CD4-positive, alpha-beta T cell treated with Interleukin-17A for 4 hours (primary cell): ENCODE results near the gene ELP4.
"Not testable (repeated sequence)": the region's sequence is repeated elsewhere in the genome, so short reads cannot be mapped to it uniquely, and the experiment has no call there.

Source experiments
- DNase-seq: peaks from one replicate; pipeline ENCODE4 v3.0.0-alpha.2; 2020; ENCODE audit warnings: mixed read lengths

Gene ELP4

DNA sequence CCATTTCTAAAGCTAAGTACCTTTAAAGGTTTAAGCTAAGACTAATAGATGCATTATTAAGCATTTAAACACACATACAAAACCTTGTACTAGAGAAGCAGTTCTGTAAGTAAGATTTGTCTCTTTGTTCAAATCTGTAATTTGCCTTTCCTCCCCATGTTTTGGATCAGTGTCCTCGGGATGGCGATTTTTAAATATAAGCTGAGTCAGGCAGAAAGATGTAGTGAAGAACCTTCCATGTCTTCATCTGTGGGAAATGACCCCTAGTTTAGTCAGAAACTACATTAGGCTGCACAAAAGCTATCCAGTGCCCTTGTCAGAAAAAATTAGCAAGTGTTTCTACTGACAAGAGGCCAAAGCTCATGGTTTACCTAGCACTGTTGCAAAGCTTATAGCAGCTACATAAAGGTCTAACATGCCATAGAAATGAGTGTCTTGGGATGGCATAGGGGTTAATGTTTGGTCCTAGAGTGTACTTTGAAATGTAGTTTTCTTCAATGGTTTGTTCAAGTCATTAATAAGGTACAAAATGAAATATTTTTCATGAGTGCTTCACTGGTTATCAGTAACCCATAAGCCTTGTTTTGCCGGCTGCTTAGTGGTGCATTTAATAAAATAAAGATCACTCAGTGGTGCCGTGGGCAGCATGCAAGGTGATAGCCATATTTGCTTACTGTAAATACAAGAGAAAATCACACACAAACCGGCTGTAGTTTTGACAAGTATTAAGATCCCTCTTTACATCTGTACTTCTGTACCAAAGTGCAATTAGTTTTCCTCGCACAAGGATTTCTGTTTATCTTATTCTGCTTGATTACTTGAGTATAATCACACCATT is 139.8 kb downstream of the ELP4 start:
- no peak for DNase-seq

GRCh38 chr11:31651208-31651607 is 141.6 kb downstream of the ELP4 start:
- DNase-seq = no peak

DNA sequence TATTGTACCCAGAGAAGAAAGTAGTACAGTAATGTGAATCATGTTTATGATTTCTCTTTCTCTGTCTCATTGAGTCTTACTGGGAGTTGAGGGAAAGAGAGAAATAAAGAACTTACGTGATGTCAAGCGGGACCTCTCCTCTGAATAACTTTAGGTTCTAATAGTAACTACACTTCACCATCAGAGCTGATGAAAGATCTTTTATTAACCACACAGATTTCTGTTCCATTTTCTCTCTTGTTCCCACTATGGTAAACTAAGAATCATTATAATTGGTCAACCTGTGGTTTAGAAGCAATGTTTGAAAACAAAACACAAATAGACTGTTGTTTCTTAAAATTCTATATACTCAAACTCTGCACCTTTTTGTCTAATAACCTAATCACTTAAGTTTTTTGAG is 142.3 kb downstream of the ELP4 start:
- DNase-seq = no peak

DNA sequence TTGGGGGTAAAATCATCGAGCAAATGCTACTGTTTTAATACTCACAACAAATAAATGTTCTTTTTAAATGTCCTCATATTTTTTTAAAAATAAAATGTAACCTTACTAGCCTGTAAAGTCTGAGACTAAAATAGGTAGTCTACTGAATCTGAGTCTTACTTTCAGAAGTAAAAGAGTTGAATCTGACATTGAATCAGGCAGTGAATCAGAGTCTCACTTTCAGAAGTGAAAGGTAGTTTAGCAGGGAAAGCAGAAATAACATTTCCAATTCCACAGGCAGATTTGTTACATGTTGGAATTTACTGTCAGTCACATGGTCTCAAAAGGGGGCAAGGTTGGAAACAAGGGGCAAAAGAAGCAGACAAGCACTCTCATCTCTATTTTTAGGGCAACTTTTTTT is 143.0 kb downstream of the ELP4 start:
- no peak for DNase-seq

DNA sequence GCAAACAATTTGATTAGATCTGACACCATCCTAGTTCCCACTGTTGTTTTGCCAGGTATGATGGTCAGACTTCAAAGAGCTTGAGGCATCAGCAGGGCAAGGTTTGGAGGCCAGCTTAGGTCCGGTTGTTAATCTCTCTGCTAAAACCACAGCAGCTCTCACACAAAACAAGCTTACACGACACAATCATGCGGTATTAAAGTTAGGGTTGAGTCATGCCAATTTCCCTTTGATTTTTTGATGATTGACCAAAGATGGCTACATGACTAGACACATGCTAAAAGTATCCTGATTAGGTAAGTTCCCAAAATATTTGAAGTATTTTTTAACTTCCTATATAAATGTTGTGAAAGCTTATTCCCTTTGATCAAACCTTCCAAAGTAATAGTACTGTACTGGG is 145.9 kb downstream of the ELP4 start:
- no peak for DNase-seq

DNA sequence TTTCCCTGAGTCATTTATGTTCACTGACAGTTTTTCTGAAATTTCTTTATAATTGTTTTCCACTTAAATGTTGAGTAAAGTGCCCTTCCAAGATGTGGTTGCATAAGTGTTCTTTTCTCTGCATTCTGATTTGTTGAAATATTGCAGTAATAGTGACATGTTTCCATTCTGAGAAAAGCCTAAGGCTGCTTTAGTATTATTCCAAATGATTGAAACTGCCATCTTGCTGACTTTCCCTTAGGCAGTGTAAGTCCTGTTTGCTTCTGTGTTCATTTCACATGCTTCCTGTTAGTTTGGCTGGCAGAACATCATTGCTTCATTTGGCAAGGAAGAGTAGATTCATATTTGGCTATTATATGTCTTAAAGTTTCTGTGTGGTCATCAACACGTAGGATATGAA is 146.5 kb downstream of the ELP4 start:
- DNase-seq = no peak

DNA sequence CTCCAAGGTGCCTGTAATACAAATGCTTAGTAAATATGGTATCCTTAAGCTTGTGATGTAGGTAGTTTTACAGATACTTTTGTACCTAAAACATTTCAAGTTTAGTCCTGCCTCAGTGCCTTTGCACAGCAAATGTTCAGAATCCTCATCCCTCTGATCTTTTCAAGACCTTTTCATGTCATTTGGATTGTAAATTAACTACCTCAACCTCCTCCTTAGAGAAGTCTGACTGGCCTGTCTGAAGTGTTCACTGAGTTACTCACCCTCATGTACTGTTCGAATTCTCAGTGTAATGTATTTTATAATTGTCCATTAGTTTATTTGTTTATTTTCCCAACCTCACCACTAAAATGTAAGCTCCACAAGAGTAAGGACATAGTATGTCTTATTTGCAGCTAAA is 147.5 kb downstream of the ELP4 start:
- no peak for DNase-seq

DNA sequence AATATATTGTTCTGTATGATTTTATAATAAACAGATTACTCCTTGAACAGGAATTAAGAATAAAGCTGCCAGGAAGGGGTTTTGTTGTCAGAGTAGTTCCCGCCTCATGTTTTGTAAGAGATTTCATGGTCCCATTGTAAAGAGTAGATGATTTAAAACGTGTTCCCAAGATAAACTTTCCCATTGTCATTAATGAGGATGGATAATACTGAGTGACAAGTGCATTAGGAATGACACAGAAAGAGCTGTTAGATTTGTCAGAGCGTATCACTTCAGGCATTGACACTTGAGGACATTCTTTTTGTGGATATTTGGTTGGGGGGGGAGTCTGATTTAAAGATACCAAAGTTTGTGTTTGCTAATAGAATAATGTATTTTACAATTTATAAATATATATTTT is 154.6 kb downstream of the ELP4 start:
- DNase-seq = no peak

DNA sequence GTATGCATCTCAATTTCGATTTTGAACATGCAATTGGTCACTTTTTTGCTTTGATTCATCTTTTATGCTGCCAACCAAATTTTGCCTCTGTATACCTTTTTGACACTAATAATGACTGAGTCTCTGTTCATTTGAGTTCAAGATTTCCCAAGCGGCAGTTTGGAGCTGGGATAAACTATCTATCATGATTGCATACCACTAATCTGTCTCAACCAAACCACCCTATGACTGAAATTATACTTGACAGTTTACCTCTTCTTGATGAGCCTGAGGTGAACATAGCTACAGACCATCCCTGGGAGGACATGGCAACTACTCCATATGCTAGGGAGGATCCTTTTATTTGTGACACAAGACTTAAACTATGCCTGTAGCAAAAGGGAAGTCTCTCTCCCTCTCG is 155.4 kb downstream of the ELP4 start:
- no peak for DNase-seq

GRCh38 chr11:31671681-31672080 is 162.1 kb downstream of the ELP4 start:
- no peak for DNase-seq

- not testable (repeated sequence) for DNase-seq
Observed at GRCh38 chr11:31673108-31673507, 163.5 kb downstream of the ELP4 start.

DNA sequence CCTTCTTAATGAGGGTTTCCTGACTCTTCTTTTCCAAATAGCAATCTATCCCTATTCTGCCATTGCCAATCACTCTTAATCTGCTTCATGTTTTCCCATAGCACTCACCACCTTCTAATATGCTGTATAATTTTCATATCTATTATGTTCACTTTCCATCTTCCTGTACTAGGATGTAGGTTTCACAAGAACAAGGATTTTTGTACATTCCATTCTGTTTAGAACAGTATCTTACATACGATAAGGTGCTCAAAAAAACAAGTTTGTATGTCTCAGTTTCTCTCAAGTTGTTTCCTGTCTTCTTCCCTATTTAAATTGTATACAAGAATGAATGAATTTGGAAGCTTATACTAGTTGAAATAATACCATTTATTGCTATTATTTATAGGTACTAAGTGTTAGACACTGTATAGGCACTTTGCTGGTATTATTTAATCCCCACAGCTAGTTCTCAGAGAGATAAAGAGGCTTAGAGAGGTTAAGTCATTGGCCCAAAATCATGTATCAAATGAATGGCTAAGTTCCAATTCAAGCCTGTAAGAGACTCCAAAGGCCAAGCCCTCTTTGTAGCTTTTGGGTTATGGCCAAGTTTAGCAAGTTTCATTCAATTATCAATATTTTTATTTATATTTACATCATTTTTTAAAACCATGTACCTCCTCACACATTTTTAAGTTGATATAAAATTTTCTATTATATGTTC is 166.9 kb downstream of the ELP4 start:
- DNase-seq = no peak

- no peak for DNase-seq
Observed at GRCh38 chr11:31680770-31681169, 171.2 kb downstream of the ELP4 start.

GRCh38 chr11:31687256-31687655 is 177.7 kb downstream of the ELP4 start:
- DNase-seq = no peak

- no peak for DNase-seq
Observed at GRCh38 chr11:31687861-31688260, 178.3 kb downstream of the ELP4 start.

GRCh38 chr11:31689559-31689958 is 180.0 kb downstream of the ELP4 start:
- DNase-seq = no peak

DNA sequence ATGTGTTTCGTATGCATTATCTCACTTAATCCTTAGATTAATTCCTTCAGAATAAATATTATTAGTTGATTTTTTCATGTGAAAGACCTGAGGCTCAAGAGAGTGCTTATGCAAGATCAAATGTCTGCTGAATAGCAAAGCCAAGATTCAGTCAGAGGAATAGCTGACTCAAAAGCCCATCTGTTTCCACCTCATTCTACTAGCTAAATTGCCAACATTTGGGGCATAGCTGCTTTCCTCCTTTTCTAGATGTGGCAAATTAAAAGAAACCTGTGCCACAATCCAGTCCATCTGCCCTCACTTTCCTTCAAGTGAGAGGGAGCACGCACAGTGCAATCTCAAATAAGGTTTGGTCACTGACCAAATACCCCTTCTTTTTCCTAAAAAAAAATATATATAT is 180.5 kb downstream of the ELP4 start:
- no peak for DNase-seq

- no peak for DNase-seq
Observed at GRCh38 chr11:31690516-31690915, 180.9 kb downstream of the ELP4 start.

DNA sequence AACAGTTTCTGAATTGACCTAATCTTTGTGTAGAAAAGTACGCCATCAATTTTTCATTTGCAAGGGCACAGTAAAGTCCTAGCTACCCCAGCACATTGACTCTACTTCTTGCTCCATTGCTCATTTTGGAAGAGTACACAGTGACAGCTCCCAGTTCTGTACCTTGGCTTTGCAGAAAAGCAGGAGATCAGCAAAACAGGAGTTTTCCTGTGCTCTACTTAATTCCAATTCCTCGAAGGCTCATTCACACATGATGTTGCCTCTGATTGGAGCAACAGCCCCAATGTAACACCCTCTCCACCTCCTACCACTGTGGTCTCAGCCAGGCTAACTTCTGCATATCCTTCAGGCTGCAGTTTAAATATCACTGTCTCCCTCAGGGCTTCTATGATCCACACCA is 182.9 kb downstream of the ELP4 start:
- DNase-seq = no peak

DNA sequence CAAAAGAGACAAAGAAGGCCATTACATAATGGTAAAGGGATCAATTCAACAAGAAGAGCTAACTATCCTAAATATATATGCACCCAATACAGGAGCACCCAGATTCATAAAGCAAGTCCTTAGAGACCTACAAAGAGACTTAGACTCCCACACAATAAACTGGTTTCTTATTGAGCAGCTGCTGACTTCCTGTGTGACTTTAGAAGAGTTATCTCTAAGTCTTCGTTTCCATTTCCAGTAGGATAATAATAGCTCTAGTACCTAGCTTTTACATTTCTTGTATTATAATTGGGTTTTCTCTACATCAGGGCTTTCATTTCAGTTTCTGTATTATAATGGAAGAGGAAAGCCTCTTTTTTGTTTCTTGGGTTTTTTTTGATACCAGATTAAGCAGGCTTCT is 187.5 kb downstream of the ELP4 start:
- not testable (repeated sequence) for DNase-seq

DNA sequence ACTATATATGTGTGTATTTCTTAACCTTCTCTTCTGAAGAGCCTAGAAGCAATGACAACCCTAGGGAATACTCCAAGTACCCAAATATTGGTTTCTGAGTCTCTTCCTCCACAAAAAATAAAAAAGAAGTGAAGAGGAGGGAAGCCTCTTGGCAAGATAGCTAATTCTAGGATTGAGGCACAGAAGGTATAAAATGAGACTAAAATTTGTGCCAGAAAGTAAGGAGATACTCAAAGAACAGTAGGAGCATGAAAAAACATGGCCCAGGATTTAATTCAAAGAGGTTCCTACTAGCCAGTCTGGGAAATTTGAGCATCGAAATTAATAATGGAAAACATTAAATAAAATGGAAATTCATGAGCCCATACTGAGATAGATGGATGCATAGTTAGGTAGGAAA is 189.5 kb downstream of the ELP4 start:
- no peak for DNase-seq

DNA sequence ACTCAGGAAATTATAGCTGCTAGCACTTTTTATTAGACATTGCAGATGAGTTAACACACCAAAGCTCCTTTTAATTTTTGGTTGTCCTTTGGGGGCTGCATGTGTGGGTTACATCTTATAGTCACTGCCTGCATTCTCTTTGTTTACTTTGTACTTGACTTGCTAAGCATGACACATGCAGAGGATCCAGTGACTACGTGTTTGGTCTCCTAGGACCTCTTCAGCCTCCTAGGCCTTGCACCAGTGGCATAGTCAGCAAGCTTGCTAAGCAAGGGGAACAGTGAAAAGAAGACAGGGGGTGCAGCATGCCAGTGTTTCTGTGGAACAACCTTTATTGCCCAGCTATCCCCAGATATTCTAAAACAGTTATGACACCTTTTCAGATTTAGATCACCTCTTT is 193.4 kb downstream of the ELP4 start:
- DNase-seq = no peak

DNA sequence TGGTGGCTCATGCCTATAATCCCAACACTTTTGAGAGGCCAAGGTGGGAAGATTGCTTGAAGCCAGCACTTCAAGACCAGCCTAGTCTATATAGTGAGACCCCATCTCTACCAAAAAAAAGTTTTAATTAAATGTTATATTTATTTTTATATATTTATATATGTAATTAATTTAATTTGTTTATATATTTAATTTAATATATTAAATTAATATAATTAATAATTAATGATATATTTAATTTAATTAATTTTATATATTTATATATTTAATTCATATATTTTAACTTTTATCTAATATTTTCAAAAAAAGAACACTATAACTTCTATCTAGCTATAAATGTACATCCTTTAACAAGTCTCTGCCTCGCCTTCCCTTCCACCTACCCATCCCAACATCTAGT is 196.8 kb downstream of the ELP4 start:
- no peak for DNase-seq

DNA sequence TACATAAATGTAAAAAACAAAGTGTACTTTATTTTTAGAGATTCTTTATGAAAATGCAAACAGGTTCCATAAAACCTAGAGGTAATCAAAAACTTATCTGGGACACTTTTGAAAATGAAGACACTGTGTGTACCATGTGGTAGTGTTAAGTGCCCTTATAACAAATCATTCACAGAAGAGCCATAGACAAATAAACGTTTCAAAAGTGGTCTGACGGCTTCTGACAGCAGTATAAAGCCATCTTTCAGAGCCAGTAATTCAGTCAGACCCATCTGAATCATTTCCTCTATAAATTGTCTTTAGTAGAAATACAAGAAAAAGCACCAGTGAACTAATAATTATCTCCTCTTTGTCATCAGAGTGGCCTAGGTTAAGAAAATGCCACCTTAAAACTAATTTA is 201.6 kb downstream of the ELP4 start:
- no peak for DNase-seq

GRCh38 chr11:31712851-31713250 is 203.3 kb downstream of the ELP4 start:
- no peak for DNase-seq
